HFF-Myc (cell line): ENCODE data around the gene CNIH1.
"Not testable (repeated sequence)": the region's sequence is repeated elsewhere in the genome, so short reads cannot be mapped to it uniquely, and the experiment has no call there.

Experiments
- DNase-seq: peaks from one replicate; pipeline ENCODE4 v3.0.0-alpha.2; 2011; ENCODE audit warnings: low read depth; ENCODE audit errors: extremely low read depth
- H3K4me3 ChIP-seq: replicated peaks from 2 replicates; pipeline ENCODE4 v1.5.1; 2011; ENCODE audit warnings: low read depth, mild to moderate bottlenecking, control low read depth, low read length
- TF ChIP-seq, protein P1 (sequence below): IDR thresholded peaks from 2 replicates; pipeline ENCODE4 v1.5.1; 2012; ENCODE audit warnings: mild to moderate bottlenecking, low read depth, low read length, control low read depth; ENCODE audit errors: missing control alignments

Gene CNIH1

GRCh38 chr14:54396183-54396492, 45.0 kb downstream of the CNIH1 start:
- DNase-seq = no peak
- peak overlapping the region; percentile 85 for H3K4me3 ChIP-seq
- TF ChIP-seq, protein P1, sequence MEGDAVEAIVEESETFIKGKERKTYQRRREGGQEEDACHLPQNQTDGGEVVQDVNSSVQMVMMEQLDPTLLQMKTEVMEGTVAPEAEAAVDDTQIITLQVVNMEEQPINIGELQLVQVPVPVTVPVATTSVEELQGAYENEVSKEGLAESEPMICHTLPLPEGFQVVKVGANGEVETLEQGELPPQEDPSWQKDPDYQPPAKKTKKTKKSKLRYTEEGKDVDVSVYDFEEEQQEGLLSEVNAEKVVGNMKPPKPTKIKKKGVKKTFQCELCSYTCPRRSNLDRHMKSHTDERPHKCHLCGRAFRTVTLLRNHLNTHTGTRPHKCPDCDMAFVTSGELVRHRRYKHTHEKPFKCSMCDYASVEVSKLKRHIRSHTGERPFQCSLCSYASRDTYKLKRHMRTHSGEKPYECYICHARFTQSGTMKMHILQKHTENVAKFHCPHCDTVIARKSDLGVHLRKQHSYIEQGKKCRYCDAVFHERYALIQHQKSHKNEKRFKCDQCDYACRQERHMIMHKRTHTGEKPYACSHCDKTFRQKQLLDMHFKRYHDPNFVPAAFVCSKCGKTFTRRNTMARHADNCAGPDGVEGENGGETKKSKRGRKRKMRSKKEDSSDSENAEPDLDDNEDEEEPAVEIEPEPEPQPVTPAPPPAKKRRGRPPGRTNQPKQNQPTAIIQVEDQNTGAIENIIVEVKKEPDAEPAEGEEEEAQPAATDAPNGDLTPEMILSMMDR = no peak

GRCh38 chr14:54395716-54396115, 45.5 kb downstream of the CNIH1 start:
- TF ChIP-seq, protein P1 = no peak
- no peak for DNase-seq
- H3K4me3 ChIP-seq = no peak overlapping the region

- TF ChIP-seq, protein P1 = no peak
- H3K4me3 ChIP-seq = no peak overlapping the region
- DNase-seq = no peak
Observed at GRCh38 chr14:54395284-54395683, 45.9 kb downstream of the CNIH1 start.

- TF ChIP-seq, protein P1 = no peak
- no peak overlapping the region for H3K4me3 ChIP-seq
- no peak for DNase-seq
Observed at GRCh38 chr14:54394596-54394995, 46.6 kb downstream of the CNIH1 start.

DNA sequence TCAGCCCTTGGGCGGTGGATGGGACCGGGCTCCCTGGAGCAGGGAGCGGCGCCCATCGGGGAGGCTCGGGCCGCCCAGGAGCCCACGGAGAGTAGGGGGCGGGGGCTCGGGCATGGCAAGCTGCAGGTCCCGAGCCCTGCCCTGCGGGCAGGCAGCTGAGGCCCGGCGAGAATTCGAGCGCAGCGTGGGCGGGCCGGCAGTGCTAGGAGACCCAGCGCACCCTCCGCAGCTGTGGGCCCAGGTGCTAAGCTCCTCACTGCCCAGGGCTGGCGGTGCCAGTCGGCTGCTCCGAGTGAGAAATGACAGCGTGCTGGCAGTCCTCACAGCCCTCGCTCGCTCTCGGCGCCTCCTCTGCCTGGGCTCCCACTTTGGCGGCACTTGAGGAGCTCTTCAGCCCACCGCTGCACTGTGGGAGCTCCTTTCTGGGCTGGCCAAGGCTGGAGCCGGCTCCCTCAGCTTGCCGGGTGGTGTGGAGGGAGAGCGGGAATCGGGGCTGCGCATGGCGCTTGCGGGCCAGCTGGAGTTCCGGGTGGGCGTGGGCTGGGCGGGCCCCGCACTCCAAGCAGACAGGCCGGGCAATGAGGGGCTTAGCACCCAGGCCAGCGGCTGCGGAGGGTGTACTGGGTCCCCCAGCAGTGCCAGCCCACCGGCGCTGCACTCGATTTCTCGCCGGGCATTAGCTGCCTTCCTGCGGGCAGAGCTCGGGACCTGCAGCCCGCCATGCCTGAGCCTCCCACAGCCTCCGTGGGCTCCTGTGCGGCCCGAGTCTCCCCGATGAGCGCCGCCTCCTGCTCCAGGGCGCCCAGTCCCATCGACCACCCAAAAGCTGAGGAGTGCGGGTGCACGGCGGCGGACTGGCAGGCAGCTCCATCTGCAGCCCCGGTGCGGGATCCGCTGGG, 47.9 kb downstream of the CNIH1 start:
- H3K4me3 ChIP-seq, DNase-seq: not testable (repeated sequence)

- no peak for DNase-seq
- H3K4me3 ChIP-seq = no peak overlapping the region
- TF ChIP-seq, protein P1 = no peak
Observed at GRCh38 chr14:54392131-54392859, 48.9 kb downstream of the CNIH1 start.

GRCh38 chr14:54387328-54387727, 53.8 kb downstream of the CNIH1 start:
- H3K4me3 ChIP-seq = no peak overlapping the region
- no peak for DNase-seq
- TF ChIP-seq, protein P1 = no peak
